T1000 (cell line): ENCODE measurements around the gene NEO1.
A peak's percentile ranks its signal among the peaks of the same experiment; 100 is the strongest.

Experiments
- DNase-seq: peaks from one replicate; lab custom pipeline; 2025; ENCODE audit warnings: mixed read lengths; lab: John Stamatoyannopoulos, UW

Gene NEO1

DNA sequence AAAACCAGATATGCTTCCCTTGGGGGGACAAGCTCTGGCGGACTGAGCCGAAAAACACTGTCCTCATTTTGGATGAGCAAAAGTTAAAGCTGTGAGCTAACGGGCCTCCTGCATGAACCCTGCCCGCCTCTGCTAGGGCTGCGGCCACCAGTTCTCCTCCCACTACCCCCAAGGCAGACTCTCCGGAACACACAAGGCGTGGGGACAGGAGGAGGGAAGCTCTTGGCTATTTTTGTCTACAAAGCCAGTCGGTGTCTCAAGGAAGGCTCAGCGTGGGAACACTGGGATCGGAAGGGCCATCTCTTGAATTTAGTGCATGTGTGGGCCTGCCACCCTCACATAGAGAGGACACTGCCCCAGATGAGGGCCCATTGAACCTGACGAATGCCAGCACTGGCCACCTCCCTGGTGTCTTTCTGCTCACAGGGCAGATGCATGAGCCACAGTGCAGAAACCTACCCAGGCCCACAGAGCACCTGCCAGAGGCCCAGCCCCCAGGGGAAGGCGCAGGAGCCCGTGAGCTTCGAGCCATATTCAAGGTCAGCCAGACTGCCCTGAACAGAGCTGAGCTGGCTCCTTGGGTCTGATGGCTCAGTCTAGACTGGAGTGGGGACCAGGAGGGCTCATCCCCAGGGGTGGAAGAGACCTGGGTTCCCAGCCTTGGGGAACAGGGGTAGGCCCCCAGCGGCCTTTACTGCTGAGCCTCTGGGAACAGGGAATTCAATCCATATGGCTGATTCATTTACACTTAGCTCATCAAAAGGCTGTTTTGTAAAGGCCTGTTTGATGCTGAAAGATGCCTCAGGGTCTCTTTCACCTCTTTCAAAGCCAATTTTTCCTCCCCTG lies 278.2 kb downstream of the NEO1 start:
- no peak for DNase-seq

- no peak for DNase-seq
These were observed 279.2 kb downstream of the NEO1 start for GRCh38 chr15:73331501-73331900.

GRCh38 chr15:73331991-73332925 lies 280.0 kb downstream of the NEO1 start:
- no peak for DNase-seq

DNA sequence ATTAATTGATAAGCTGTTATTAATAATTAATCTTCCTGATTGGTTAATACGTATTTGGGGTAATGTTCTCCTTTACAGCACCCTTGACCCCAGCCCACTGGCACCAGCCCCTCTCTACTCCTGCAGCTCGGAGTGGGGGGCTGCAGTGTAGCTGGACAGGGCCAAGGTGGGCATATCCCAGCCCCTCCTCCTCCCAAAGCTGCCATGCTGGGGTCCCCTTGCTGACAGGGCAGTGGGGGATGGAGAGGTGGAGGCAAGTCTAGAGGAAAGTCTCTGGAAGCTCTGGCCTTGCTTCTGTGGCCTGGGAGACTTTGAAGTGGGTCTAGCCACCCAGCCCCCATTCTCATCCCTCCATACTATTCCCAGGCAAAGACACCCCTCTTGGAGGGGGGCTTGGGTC lies 280.7 kb downstream of the NEO1 start:
- DNase-seq, result no peak

GRCh38 chr15:73334086-73334485 lies 281.8 kb downstream of the NEO1 start:
- no peak for DNase-seq

DNA sequence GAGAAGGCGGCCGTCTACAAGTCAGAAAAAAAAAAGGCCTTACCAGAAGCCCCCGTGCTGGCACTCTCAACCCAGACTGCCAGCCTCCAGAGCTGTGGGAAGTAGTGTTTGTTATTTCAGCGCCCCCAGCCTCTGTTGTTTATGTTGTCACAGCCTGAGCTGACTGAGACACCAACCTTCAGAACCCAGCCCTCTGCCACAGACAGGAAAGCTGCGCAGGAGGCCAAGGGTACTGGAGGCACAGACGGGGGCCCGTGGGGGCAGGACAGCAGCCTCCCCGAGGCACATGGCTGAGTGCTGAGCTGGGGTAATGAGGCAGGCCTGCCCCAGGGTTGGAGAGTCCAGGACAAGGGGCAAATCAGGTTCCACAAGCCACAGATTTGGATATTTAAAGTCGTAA lies 282.8 kb downstream of the NEO1 start:
- DNase-seq, result no peak

- DNase-seq, result no peak
These were observed 283.2 kb downstream of the NEO1 start for GRCh38 chr15:73335471-73335870.

DNA sequence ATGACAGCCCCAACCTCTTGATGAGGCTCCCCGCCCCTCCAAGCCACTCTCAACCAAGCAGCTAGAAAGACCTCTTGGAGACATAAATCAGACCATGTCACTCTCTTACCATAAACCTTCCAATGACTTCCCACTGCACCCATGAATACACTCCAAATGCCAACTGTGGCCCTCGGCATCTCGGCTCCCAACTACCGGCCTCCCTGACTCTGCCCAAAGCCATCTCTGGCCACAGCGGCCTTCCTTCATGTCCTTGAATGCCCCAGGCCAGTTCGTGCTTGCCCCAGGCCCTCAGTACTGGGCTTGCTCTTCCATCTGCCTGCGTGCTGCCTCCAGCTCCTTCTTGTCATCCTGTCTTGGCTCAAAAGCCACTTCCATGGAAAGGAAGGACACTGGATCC lies 284.5 kb downstream of the NEO1 start:
- no peak for DNase-seq

DNA sequence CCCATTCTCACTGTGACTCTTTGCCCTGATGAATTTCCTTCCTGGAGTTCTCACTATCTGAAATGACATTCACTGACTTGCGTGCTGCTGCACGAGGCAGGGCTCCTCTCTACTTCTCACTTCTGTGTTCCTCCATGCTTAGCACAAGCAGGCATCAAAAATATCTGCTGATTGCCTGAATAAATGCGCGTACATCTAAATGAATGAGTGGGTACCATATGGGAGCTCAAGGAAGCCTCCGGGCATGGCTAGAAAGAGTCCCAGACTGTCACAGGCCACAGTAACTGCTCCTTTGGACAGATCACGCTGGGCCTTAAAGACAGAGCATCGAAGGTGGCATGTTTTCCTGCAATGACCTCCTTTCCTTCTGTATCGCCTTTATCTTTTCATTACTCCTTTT lies 284.9 kb downstream of the NEO1 start:
- no peak for DNase-seq

DNA sequence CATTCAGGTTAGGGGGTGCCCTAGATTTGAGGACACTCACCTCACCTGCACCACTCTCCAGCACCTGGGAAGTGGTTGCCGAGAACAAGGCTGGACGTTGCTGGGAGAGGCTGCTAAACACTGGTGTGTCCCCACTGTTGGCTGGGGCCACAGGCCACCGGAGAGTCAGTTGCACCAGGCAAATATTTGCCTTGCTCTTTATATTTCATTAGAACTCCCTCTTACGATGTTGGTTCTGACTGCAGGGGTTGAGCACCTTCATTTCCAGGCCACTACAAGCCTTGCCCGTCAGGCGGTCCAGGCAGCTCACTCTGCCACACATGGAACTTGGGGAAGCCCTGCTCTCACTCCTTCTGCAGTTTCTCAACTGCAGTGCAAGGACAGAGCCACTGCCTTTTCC lies 285.8 kb downstream of the NEO1 start:
- DNase-seq, result no peak

DNA sequence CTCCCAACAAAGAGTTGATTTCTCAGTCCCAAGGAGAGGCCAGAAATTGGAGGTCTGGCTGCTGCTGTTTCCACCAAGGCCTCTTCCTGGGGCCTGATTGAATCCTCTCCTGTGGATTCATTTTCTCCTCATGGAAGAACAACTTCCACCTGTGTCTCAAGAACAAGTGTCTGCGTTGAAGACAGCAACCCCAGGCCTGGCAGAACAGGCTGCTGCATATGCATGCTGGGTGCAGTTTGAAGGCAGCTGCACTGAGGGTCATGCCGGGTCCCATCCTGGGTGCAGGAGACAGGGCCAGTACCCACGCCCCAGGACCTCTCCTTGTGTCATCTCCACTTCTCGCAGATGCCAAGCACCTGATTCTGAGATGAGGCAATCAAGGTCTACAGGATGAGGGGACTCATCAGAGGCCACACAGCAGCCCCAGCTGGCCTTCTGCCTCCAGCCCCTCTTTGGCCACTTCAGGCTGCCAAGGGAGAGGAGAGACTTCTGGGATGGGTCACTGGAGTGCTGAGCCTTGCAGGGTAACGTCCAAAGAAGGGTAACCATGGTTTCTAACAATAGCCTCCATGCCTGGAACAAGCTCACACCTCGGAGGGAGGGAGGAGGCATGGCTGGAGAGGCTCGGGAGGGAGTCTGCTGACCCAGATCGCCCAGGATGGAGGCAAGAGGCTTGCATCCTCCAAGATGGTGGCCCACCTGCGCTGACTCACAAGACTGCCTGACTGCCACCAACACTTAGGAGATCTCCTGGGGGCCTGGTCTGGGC lies 286.5 kb downstream of the NEO1 start:
- DNase-seq, result no peak

GRCh38 chr15:73340502-73341192 lies 288.4 kb downstream of the NEO1 start:
- no peak for DNase-seq

DNA sequence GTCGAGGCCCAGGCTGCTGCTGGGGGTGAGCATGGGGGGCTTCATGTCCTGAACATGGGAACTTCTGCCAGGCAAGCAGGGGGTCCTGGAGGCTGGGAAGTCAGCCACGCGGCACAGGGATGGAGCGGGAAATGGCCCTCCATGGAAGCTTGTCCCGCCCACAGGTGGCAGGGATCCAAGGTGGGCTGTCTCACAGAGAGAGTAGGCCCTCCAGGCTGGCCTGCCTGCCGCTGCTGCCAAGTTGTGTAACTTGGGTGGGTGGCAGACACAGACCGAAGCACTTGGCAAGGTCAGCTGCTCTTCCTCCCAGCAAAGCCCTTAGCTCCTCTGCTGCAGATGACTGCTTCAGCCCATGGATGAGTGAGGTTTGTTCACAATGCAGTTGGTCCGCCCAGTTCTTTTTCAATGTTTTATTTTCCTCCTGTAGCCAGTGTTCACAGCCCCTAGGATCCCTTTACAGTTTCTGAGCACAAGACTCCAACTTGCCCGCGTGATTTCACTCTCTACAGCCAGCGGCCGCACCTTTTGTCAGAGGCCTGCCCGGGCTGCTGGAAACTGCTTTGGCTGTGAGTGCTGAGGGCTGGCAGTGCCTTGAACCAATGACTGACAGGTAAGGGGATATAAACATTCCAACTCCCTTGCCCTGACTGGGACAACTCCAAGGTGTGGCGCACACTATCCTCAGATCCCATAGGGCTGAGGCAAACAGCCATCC lies 289.8 kb downstream of the NEO1 start:
- no peak for DNase-seq

GRCh38 chr15:73344056-73344455 lies 291.8 kb downstream of the NEO1 start:
- no peak for DNase-seq

- no peak for DNase-seq
These were observed 293.4 kb downstream of the NEO1 start for GRCh38 chr15:73345658-73346057.

DNA sequence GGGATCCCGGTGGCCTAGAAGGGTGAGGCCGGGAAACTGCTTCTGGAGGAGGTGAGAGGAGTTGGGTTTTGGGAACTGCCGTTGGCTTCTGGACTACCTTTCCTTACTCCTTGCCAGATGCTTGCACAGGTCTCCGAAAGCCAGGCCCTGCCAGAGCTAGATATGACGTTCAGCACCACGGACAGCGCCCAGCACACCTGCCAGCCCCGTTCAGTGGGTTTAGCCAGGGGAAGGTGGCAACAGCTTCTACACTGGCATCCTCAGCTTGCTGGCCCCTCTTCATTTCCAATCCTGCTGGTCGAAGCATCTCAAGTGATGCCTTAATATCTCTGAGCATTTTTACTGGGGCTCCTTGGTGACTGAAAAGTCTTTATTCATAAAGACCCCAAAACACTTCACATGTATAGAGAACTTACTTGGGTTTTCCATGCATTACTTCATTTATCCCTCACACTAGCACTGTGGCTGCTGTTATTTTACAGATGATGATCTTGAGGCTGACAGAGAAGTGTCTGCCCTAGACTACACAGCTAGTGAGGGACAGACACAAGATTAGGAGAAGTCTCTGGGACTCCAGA lies 294.6 kb downstream of the NEO1 start:
- peak; percentile 16 for DNase-seq

GRCh38 chr15:73349191-73349590 lies 296.9 kb downstream of the NEO1 start:
- no peak for DNase-seq

GRCh38 chr15:73352082-73352481 lies 299.8 kb downstream of the NEO1 start:
- DNase-seq, result no peak

GRCh38 chr15:73353734-73354133 lies 301.5 kb downstream of the NEO1 start:
- DNase-seq, result no peak

- DNase-seq, result no peak
These were observed 302.0 kb downstream of the NEO1 start for GRCh38 chr15:73354241-73354640.
